Sigmoid colon (tissue), 7 donors: ENCODE data around the gene MIB2. TPM values are rescaled to one million over a fixed set of nuclear protein-coding genes. Genes with fewer than 3 reads are reported as not detected.

Experiments
- DNase-seq: peaks from one replicate; pipeline ENCODE4 v3.0.0-alpha.2; 2019
- H3K27ac ChIP-seq, 4 donors: fragments of 200-600 bp; sonication (generic); one replicate each; pipeline ENCODE4 v1.5.1; 2016 to 2019; ENCODE audit warnings: mild to moderate bottlenecking in 1 of 4
- H3K27me3 ChIP-seq, 3 donors: fragments of 200-600 bp; sonication (generic); one replicate each; pipeline ENCODE4 v1.5.1; 2019; ENCODE audit warnings: mild to moderate bottlenecking in 1 of 3
- H3K36me3 ChIP-seq, 4 donors: fragments of 200-600 bp; sonication (generic); one replicate each; pipeline ENCODE4 v1.5.1; 2016 to 2019
- H3K4me1 ChIP-seq, 4 donors: fragments of 200-600 bp; sonication (generic); one replicate each; pipeline ENCODE4 v1.5.1; 2017 to 2019
- H3K4me3 ChIP-seq, 4 donors: fragments of 200-600 bp; sonication (generic); one replicate each; pipeline ENCODE4 v1.5.1; 2017 to 2019; ENCODE audit warnings: mild to moderate bottlenecking in 2 of 4, moderate library complexity in 1 of 4
- H3K9me3 ChIP-seq, 4 donors: fragments of 200-600 bp in 3 of 4; sonication (generic) in 3 of 4; one replicate each; pipeline versions ENCODE4 v1.5.1 to v1.6.1; 2013 to 2019
- EP300 ChIP-seq, 4 donors: sonication (generic); formaldehyde crosslinking; IDR thresholded peaks; one replicate each; pipeline ENCODE4 v1.6.1; 2017; ENCODE audit warnings: antibody characterized with exemption in 4 of 4
- POLR2A ChIP-seq, 2 donors: fragments of 450-650 bp; IDR thresholded peaks; one replicate each; pipeline ENCODE4 v1.6.1; 2016; ENCODE audit warnings: antibody characterized with exemption in 2 of 2, mild to moderate bottlenecking in 2 of 2, moderate library complexity in 2 of 2
- POLR2AphosphoS5 ChIP-seq, 4 donors: sonication (generic); formaldehyde crosslinking; IDR thresholded peaks; one replicate each; pipeline ENCODE4 v1.6.1; 2017; ENCODE audit warnings: antibody characterized with exemption in 4 of 4
- WGBS, 2 donors: extraction: QIAGEN DNeasy Blood & Tissue Kit; methylation state at CpG; one replicate each; pipeline ENCODE4 v1.1.7; 2013; 5-methylcytosine and 5-hydroxymethylcytosine counted together
- intact Hi-C: fragments of 100-400 bp; cut with DNase I; formaldehyde crosslinking; loops from one replicate; pipeline ENCODE4 v1.15.1; 2023
- polyA plus RNA-seq, 3 donors: library from polyadenylated mRNA; stranded (reverse); fragments of 200-250 nt; gene quantifications; one replicate each; pipeline ENCODE4 v1.2.3, GENCODE V29; 2013
- total RNA-seq, 4 donors: library from RNA; depleted of rRNA; stranded (reverse); fragments of >200 nt; gene quantifications; one replicate each; pipeline ENCODE4 v1.1.0, GENCODE V29; 2016
- TF ChIP-seq, protein P1 (sequence below), 4 experiments: fragments of 450-650 bp in 3 of 4; fragments of 200-600 bp in 1 of 4; IDR thresholded peaks; one replicate each; pipeline ENCODE4 v1.5.1; 2016 to 2019; ENCODE audit warnings: antibody characterized with exemption in 4 of 4, mild to moderate bottlenecking in 3 of 4, moderate library complexity in 2 of 4
- donor health status: healthy with polysubstance abuse.
- donor health status: Bipolar disorder and iron deficiency.
- donor health status: healthy.

MIB2 gene
- total and polyA plus RNA-seq, 7 donors, result 24.6 to 95.3 (median 37.1) TPM

- peaks cover 0 to 39% (median 15%) of the 10 kb centered on the region in 3 donors for H3K27me3 ChIP-seq
- 74 to 84% methylated on average over 13 of the region's 13 CpGs for WGBS, 2 donors
Observed at GRCh38 chr1:1606232-1606631, 9.1 kb upstream of the MIB2 start.

DNA sequence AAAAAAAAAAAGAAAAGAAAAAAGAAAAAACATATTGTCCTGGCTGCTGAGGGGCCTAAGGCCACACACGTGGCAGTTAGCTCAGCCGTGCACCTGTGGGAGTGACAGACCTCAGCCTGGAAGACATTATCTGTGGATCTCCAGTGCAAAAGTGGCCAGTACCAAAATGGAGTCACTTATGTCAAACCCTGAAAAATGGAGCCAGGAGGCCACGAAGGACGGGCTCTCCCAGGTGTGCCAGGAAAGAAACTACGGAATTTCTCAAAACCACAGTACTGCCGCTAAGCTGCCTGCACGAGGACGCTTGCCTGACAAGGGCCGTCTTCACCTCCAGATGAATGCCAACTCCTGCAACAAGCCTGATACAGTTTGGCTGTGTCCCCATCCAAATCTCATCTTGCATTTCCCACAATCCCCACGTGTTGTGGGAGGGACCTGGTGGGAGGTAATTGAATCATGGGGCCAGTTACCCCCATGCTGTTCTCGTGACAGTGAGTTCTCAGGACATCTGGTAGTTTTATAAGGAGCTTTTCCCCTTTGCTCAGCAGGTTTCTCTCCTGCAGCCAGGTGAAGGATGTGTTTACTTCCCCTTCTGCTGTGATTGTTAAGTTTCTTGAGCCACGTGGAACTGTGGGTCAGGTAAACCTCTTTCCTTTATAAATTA lies 5.3 kb upstream of the MIB2 start:
- TF ChIP-seq, protein P1, sequence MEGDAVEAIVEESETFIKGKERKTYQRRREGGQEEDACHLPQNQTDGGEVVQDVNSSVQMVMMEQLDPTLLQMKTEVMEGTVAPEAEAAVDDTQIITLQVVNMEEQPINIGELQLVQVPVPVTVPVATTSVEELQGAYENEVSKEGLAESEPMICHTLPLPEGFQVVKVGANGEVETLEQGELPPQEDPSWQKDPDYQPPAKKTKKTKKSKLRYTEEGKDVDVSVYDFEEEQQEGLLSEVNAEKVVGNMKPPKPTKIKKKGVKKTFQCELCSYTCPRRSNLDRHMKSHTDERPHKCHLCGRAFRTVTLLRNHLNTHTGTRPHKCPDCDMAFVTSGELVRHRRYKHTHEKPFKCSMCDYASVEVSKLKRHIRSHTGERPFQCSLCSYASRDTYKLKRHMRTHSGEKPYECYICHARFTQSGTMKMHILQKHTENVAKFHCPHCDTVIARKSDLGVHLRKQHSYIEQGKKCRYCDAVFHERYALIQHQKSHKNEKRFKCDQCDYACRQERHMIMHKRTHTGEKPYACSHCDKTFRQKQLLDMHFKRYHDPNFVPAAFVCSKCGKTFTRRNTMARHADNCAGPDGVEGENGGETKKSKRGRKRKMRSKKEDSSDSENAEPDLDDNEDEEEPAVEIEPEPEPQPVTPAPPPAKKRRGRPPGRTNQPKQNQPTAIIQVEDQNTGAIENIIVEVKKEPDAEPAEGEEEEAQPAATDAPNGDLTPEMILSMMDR (IDR thresholded peaks at IDR 0.05), result no peak
- TF ChIP-seq POLR2AphosphoS5 (IDR thresholded peaks at IDR 0.05) (no peak), EP300 (IDR thresholded peaks at IDR 0.05) (no peak), POLR2A (IDR thresholded peaks at IDR 0.05) (no peak)
- 75 to 78% methylated on average over 12 of the region's 12 CpGs for WGBS, 2 donors
- no peak overlapping the region for H3K27ac ChIP-seq
- H3K4me1 ChIP-seq, result peaks cover 0 to 20% (median 15%) of the 10 kb centered on the region in 4 donors
- H3K9me3 ChIP-seq, result no peaks in the 10 kb centered on the region
- DNase-seq, result no peak
- no peak overlapping the region for H3K4me3 ChIP-seq
- intact Hi-C loops, result no loop called here
- H3K36me3 ChIP-seq, result no peaks in the 10 kb centered on the region
- peaks cover 0 to 2% (median 0%) of the 10 kb centered on the region in 3 donors for H3K27me3 ChIP-seq

More at GRCh38 chr1:1606232-1606631, 9.1 kb upstream of the MIB2 start:
- no peak for DNase-seq
- H3K4me1 ChIP-seq, result peaks cover 0 to 5% (median 0%) of the 10 kb centered on the region in 4 donors
- H3K9me3 ChIP-seq, result no peaks in the 10 kb centered on the region
- no peak overlapping the region for H3K4me3 ChIP-seq
- H3K27ac ChIP-seq, result no peak overlapping the region
- TF ChIP-seq EP300 (IDR thresholded peaks at IDR 0.05) (no peak), POLR2AphosphoS5 (IDR thresholded peaks at IDR 0.05) (no peak), POLR2A (IDR thresholded peaks at IDR 0.05) (no peak)
- TF ChIP-seq, protein P1 (IDR thresholded peaks at IDR 0.05), result no peak
- no peaks in the 10 kb centered on the region for H3K36me3 ChIP-seq
- intact Hi-C loops, result no loop called here

- no peaks in the 10 kb centered on the region for H3K9me3 ChIP-seq
- H3K27me3 ChIP-seq, result no peaks in the 10 kb centered on the region
- H3K36me3 ChIP-seq, result no peaks in the 10 kb centered on the region
- no peak for DNase-seq
- intact Hi-C loops, result no loop called here
- H3K4me1 ChIP-seq, result peaks cover 0 to 20% (median 16%) of the 10 kb centered on the region in 4 donors
- no peak overlapping the region for H3K4me3 ChIP-seq
- H3K27ac ChIP-seq, result peak overlapping the region in 3 of 4 donors; percentile 6 to 55 (median 31)
- TF ChIP-seq EP300 (IDR thresholded peaks at IDR 0.05) (no peak), POLR2A (IDR thresholded peaks at IDR 0.05) (no peak), POLR2AphosphoS5 (IDR thresholded peaks at IDR 0.05) (no peak)
- TF ChIP-seq, protein P1 (IDR thresholded peaks at IDR 0.05), result no peak
- WGBS, 2 donors, result 82 to 85% methylated on average over 9 of the region's 9 CpGs
Observed at GRCh38 chr1:1610796-1611195, 4.5 kb upstream of the MIB2 start.

- no peaks in the 10 kb centered on the region for H3K27me3 ChIP-seq
- TF ChIP-seq, protein P1 (IDR thresholded peaks at IDR 0.05), result no peak
- no peak for TF ChIP-seq POLR2AphosphoS5 (IDR thresholded peaks at IDR 0.05)
- TF ChIP-seq POLR2A (IDR thresholded peaks at IDR 0.05), result no peak
- TF ChIP-seq EP300 (IDR thresholded peaks at IDR 0.05), result no peak
- H3K27ac ChIP-seq, result peak overlapping the region in 3 of 4 donors; percentile 25 to 55 (median 48)
Observed at GRCh38 chr1:1612104-1612400, 3.2 kb upstream of the MIB2 start.

More at GRCh38 chr1:1612104-1612400, 3.2 kb upstream of the MIB2 start:
- Histone ChIP-seq H3K36me3 (peaks cover 0 to under 1% (median 0%) of the 10 kb centered on the region in 4 donors), H3K4me3 (no peak overlapping the region), H3K4me1 (peaks cover 0 to 29% (median 25%) of the 10 kb centered on the region in 4 donors), H3K9me3 (no peaks in the 10 kb centered on the region)
- intact Hi-C loops, result no loop called here
- 80 to 87% methylated on average over 3 of the region's 3 CpGs for whole genome bisulfite sequencing, 2 donors
- DNase-seq, result no peak
